ENCODE results near the gene TOMM40L.
"Not testable (repeated sequence)": the region's sequence is repeated elsewhere in the genome, so short reads cannot be mapped to it uniquely, and the experiment has no call there.

Gene TOMM40L

DNA sequence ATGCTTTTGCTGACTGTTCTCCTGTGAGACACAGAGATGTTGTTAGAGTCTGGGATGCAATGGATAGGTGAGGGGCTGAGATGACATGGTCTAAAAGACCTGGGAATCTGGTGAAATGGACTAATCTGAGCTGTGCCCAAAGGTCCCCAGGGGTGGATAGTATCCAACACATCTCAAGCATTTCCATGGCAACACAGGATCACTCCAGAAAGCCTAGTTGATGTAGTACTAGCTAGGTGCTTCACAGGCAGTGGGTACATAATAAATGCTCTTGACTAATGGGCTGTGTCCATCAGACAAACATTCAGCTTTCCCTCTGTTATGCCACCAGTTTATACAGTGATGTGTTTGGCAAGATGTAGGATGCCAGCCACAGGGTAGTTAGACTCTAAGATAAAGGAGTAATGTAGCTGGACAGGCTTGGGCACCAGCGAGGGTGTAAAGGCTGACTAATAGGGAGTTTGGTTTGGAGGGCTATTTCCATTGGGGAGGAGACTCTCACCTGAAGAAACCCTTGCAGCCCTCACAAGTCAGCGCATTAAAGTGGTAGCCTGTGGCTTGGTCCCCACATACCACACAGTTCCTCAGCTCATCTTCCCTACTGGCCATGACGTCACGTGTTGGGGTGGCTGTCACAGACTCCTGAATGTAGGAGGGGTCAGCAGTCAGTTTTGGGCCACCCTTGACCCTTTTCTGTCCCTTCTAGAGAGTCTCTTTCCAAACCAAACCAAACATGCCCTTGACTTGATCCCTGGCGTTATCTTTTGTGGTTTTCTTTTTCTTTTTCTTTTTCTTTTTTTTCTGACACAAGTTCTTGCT, 10.3 kb downstream of the TOMM40L start:
- Histone ChIP-seq H2BK15ac (replicated peaks; ENCODE audit: low read depth) (no peak overlapping the region), H2AK5ac (ENCODE audit: low read length) (no peak overlapping the region), H3K27me3 (ENCODE audit: insufficient read depth, low read length, poor library complexity) (no peaks in the 10 kb centered on the region), H3K4me2 (ENCODE audit: low read length) (no peak overlapping the region), H3K9ac (ENCODE audit: low read length) (no peak overlapping the region), H2BK120ac (ENCODE audit: low read depth, low read length) (no peak overlapping the region), H2BK5ac (ENCODE audit: low read length) (no peak overlapping the region), H3K4me1 (ENCODE audit: control insufficient read depth, low read depth, low read length) (no peaks in the 10 kb centered on the region), H3K4me3 (ENCODE audit: low read length) (no peak overlapping the region), H3K27ac (ENCODE audit: low read depth, low read length) (no peak overlapping the region), H3K18ac (ENCODE audit: low read length) (no peak overlapping the region), H3K23ac (ENCODE audit: low read length) (no peak overlapping the region), H4K8ac (ENCODE audit: low read depth, low read length) (no peak overlapping the region), H3K36me3 (ENCODE audit: control insufficient read depth, insufficient read depth, low read length) (no peaks in the 10 kb centered on the region), H4K5ac (ENCODE audit: low read length) (no peak overlapping the region), H3K56ac (ENCODE audit: low read length) (no peak overlapping the region), H3K79me1 (ENCODE audit: low read length) (no peaks in the 10 kb centered on the region), H3K4ac (ENCODE audit: low read depth, low read length) (no peak overlapping the region), H3K79me2 (ENCODE audit: control insufficient read depth, insufficient read depth, low read length) (no peaks in the 10 kb centered on the region)
- no peak for DNase-seq
- no CpG with 5 or more reads among the region's 5 CpGs for WGBS (ENCODE audit: extremely low coverage, insufficient coverage, low lambda C conversion rate)

DNA sequence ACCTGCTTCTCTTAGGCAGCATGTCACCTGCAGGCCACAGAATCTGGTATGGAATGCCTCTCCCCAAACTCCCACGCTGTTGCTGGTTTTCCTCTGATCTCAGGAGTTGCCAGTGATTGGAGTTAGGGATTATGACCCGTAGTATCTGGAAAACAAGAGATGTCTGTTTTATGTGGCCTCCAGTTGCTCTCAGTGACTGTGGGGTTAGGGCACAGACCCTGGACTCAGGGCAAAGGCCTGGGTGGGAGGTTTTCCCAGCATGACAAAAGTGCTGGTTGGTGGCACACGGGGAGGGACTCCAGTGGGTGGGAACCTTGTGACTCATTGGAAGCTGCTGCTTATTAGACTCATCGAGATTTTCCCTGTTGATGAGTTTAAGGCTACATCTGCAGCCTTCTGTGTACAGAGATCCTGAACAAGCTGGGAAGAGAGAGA, 12.2 kb downstream of the TOMM40L start, which contains the start of gene NR1I3:
TSS of gene NR1I3 (minus strand) at position 165 of the 435 bp plus-strand sequence. CDS start 1,638 bp downstream, outside the sequence.
- Histone ChIP-seq H2BK5ac (ENCODE audit: low read length) (no peak within 1 kb of the TSS), H3K9ac (ENCODE audit: low read length) (no peak within 1 kb of the TSS), H3K4me1 (ENCODE audit: control insufficient read depth, low read depth, low read length) (no peaks in the 10 kb centered on the region), H3K79me1 (ENCODE audit: low read length) (no peaks in the 10 kb centered on the region), H3K18ac (ENCODE audit: low read length) (no peak within 1 kb of the TSS), H3K27ac (ENCODE audit: low read depth, low read length) (no peak within 1 kb of the TSS), H2AK5ac (ENCODE audit: low read length) (no peak within 1 kb of the TSS), H2BK15ac (replicated peaks; ENCODE audit: low read depth) (no peak within 1 kb of the TSS), H3K4me2 (ENCODE audit: low read length) (no peak within 1 kb of the TSS), H3K79me2 (ENCODE audit: control insufficient read depth, insufficient read depth, low read length) (no peaks in the 10 kb centered on the region), H3K36me3 (ENCODE audit: control insufficient read depth, insufficient read depth, low read length) (no peaks in the 10 kb centered on the region), H4K5ac (ENCODE audit: low read length) (no peak within 1 kb of the TSS), H3K56ac (ENCODE audit: low read length) (no peak within 1 kb of the TSS), H3K4me3 (ENCODE audit: low read length) (no peak within 1 kb of the TSS), H3K4ac (ENCODE audit: low read depth, low read length) (no peak within 1 kb of the TSS), H2BK120ac (ENCODE audit: low read depth, low read length) (no peak within 1 kb of the TSS), H3K23ac (ENCODE audit: low read length) (no peak within 1 kb of the TSS), H4K8ac (ENCODE audit: low read depth, low read length) (no peak within 1 kb of the TSS), H3K27me3 (ENCODE audit: insufficient read depth, low read length, poor library complexity) (no peaks in the 10 kb centered on the region)
- DNase-seq = no peak
- WGBS (ENCODE audit: extremely low coverage, insufficient coverage, low lambda C conversion rate) = no CpG with 5 or more reads among the region's 4 CpGs

DNA sequence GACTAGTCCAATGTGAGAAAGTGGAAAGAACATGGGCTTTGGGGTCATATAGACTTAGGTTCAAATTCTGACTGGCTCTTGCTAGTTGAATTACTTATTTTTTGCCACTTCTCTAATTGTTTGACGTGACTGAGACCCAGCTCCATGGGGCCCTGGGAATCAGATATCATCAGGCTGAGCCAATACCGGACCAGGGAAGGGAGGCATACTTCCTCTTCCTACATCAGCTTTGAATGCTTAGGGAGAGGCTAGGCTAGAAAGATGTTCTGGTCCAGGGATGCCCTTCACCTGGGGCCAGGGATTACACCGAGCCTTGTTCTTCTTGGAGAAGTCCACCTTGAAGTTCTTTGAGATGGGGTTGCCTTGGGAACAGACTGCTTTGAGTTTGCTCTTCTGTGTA, 15.8 kb downstream of the TOMM40L start:
- WGBS (ENCODE audit: extremely low coverage, insufficient coverage, low lambda C conversion rate) = no CpG with 5 or more reads among the region's 3 CpGs
- no peak overlapping the region for H2BK5ac ChIP-seq (ENCODE audit: low read length)
- no peak overlapping the region for H2BK15ac ChIP-seq (replicated peaks; ENCODE audit: low read depth)

DNA sequence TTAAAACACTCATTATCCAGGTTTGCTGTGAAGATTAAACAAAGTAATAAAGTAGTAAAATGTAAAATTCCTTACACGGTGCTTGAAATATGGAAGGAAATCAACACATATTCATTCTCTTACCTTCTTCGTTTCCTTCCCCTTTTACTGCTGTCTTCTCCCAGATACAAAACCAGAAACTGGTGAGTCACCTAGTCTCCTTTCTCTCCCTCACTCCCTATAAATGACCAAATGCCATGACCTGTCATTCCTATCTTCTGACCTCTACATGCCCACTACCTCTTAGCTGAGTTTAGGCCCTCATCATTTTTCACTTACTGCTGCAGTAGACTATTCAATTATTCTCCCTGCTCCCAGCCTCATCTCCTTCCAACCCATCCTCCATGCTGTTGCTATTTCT, 16.5 kb downstream of the TOMM40L start:
- no peak overlapping the region for H3K4ac ChIP-seq (ENCODE audit: low read depth, low read length)
- no peaks in the 10 kb centered on the region for H3K4me1 ChIP-seq (ENCODE audit: control insufficient read depth, low read depth, low read length)
- H2BK120ac ChIP-seq (ENCODE audit: low read depth, low read length) = no peak overlapping the region
- no peak overlapping the region for H3K56ac ChIP-seq (ENCODE audit: low read length)
- H2AK5ac ChIP-seq (ENCODE audit: low read length) = no peak overlapping the region
- no peak overlapping the region for H3K4me3 ChIP-seq (ENCODE audit: low read length)
- no peaks in the 10 kb centered on the region for H3K79me2 ChIP-seq (ENCODE audit: control insufficient read depth, insufficient read depth, low read length)
- no peak overlapping the region for H4K8ac ChIP-seq (ENCODE audit: low read depth, low read length)
- no peaks in the 10 kb centered on the region for H3K36me3 ChIP-seq (ENCODE audit: control insufficient read depth, insufficient read depth, low read length)
- no peaks in the 10 kb centered on the region for H3K27me3 ChIP-seq (ENCODE audit: insufficient read depth, low read length, poor library complexity)
- H4K5ac ChIP-seq (ENCODE audit: low read length) = no peak overlapping the region
- H3K79me1 ChIP-seq (ENCODE audit: low read length) = no peaks in the 10 kb centered on the region
- H3K4me2 ChIP-seq (ENCODE audit: low read length) = no peak overlapping the region
- no peak overlapping the region for H3K9ac ChIP-seq (ENCODE audit: low read length)
- no CpG with 5 or more reads among the region's 2 CpGs for WGBS (ENCODE audit: extremely low coverage, insufficient coverage, low lambda C conversion rate)
- H2BK5ac ChIP-seq (ENCODE audit: low read length) = no peak overlapping the region
- no peak overlapping the region for H3K23ac ChIP-seq (ENCODE audit: low read length)
- H3K27ac ChIP-seq (ENCODE audit: low read depth, low read length) = no peak overlapping the region
- no peak overlapping the region for H2BK15ac ChIP-seq (replicated peaks; ENCODE audit: low read depth)
- no peak overlapping the region for H3K18ac ChIP-seq (ENCODE audit: low read length)
- no peak for DNase-seq

More for the DNA sequence above, 15.8 kb downstream of the TOMM40L start:
- Histone ChIP-seq H3K4me3 (ENCODE audit: low read length) (no peak overlapping the region), H3K18ac (ENCODE audit: low read length) (no peak overlapping the region), H3K79me2 (ENCODE audit: control insufficient read depth, insufficient read depth, low read length) (no peaks in the 10 kb centered on the region), H2BK120ac (ENCODE audit: low read depth, low read length) (no peak overlapping the region), H3K27ac (ENCODE audit: low read depth, low read length) (no peak overlapping the region), H3K4ac (ENCODE audit: low read depth, low read length) (no peak overlapping the region), H3K56ac (ENCODE audit: low read length) (no peak overlapping the region), H3K27me3 (ENCODE audit: insufficient read depth, low read length, poor library complexity) (no peaks in the 10 kb centered on the region), H3K4me1 (ENCODE audit: control insufficient read depth, low read depth, low read length) (no peaks in the 10 kb centered on the region), H4K5ac (ENCODE audit: low read length) (no peak overlapping the region), H3K9ac (ENCODE audit: low read length) (no peak overlapping the region), H3K23ac (ENCODE audit: low read length) (no peak overlapping the region), H4K8ac (ENCODE audit: low read depth, low read length) (no peak overlapping the region), H3K79me1 (ENCODE audit: low read length) (no peaks in the 10 kb centered on the region), H2AK5ac (ENCODE audit: low read length) (no peak overlapping the region), H3K36me3 (ENCODE audit: control insufficient read depth, insufficient read depth, low read length) (no peaks in the 10 kb centered on the region), H3K4me2 (ENCODE audit: low read length) (no peak overlapping the region)
- DNase-seq = no peak

DNA sequence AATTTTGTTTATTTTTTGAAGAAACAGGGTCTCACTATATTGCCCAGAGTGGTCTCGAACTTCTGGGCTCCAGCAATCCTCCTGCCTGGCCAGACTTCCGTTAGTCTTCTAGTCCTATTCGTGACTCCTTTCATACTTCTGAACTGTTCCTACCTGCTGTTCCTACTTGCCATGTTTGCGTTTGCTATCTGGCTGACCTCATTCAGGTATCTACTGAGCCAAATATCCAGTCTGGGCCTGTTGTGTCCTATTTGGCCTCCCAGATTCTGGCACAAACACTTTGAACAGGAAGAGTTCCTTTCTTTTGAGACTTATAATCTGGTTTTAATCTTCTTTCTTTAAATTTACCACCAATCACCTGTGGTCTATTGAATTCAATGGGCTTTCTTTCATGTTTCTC, 19.0 kb downstream of the TOMM40L start:
- no peak overlapping the region for H3K9ac ChIP-seq (ENCODE audit: low read length)
- H3K23ac ChIP-seq (ENCODE audit: low read length) = no peak overlapping the region
- no peaks in the 10 kb centered on the region for H3K27me3 ChIP-seq (ENCODE audit: insufficient read depth, low read length, poor library complexity)
- no peak overlapping the region for H3K4me3 ChIP-seq (ENCODE audit: low read length)
- H2BK15ac ChIP-seq (replicated peaks; ENCODE audit: low read depth) = no peak overlapping the region
- H2BK120ac ChIP-seq (ENCODE audit: low read depth, low read length) = no peak overlapping the region
- no peaks in the 10 kb centered on the region for H3K36me3 ChIP-seq (ENCODE audit: control insufficient read depth, insufficient read depth, low read length)
- H2BK5ac ChIP-seq (ENCODE audit: low read length) = no peak overlapping the region
- no CpG with 5 or more reads among the region's 4 CpGs for WGBS (ENCODE audit: extremely low coverage, insufficient coverage, low lambda C conversion rate)
- no peak overlapping the region for H4K5ac ChIP-seq (ENCODE audit: low read length)
- H2AK5ac ChIP-seq (ENCODE audit: low read length) = no peak overlapping the region
- H3K79me1 ChIP-seq (ENCODE audit: low read length) = no peaks in the 10 kb centered on the region
- H3K27ac ChIP-seq (ENCODE audit: low read depth, low read length) = no peak overlapping the region
- H3K56ac ChIP-seq (ENCODE audit: low read length) = no peak overlapping the region
- no peak overlapping the region for H3K4ac ChIP-seq (ENCODE audit: low read depth, low read length)
- H3K4me2 ChIP-seq (ENCODE audit: low read length) = no peak overlapping the region
- H3K4me1 ChIP-seq (ENCODE audit: control insufficient read depth, low read depth, low read length) = no peaks in the 10 kb centered on the region
- no peak overlapping the region for H3K18ac ChIP-seq (ENCODE audit: low read length)
- no peak for DNase-seq
- no peak overlapping the region for H4K8ac ChIP-seq (ENCODE audit: low read depth, low read length)
- no peaks in the 10 kb centered on the region for H3K79me2 ChIP-seq (ENCODE audit: control insufficient read depth, insufficient read depth, low read length)

DNA sequence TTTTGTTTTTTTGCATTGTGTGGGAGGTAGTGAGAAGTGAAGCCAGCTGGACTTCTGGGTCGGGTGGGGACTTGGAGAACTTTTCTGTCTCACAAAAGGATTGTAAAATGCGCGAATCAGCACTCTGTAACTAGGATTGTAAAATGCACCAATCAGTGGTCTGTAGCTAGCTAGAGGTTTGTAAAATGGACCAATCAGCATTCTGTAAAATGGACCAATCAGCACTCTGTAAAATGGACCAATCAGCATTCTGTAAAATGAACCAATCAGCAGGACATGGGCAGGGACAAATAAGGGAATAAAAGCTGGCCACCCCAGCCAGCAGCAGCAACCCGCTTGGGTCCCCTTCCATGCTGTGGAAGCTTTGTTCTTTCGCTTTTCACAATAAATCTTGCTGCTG, 24.2 kb downstream of the TOMM40L start:
- no CpG with 5 or more reads among the region's 5 CpGs for WGBS (ENCODE audit: extremely low coverage, insufficient coverage, low lambda C conversion rate)
- not testable (repeated sequence) for DNase-seq; H3K79me1 ChIP-seq (ENCODE audit: low read length); H3K23ac ChIP-seq (ENCODE audit: low read length); H4K8ac ChIP-seq (ENCODE audit: low read depth, low read length); H3K27ac ChIP-seq (ENCODE audit: low read depth, low read length); H2AK5ac ChIP-seq (ENCODE audit: low read length); H3K9ac ChIP-seq (ENCODE audit: low read length); H4K5ac ChIP-seq (ENCODE audit: low read length); H3K36me3 ChIP-seq (ENCODE audit: control insufficient read depth, insufficient read depth, low read length); H3K4me2 ChIP-seq (ENCODE audit: low read length); H3K79me2 ChIP-seq (ENCODE audit: control insufficient read depth, insufficient read depth, low read length); H3K56ac ChIP-seq (ENCODE audit: low read length); H3K4me1 ChIP-seq (ENCODE audit: control insufficient read depth, low read depth, low read length); H3K27me3 ChIP-seq (ENCODE audit: insufficient read depth, low read length, poor library complexity); H2BK15ac ChIP-seq (replicated peaks; ENCODE audit: low read depth); H3K4me3 ChIP-seq (ENCODE audit: low read length); H3K18ac ChIP-seq (ENCODE audit: low read length); H2BK120ac ChIP-seq (ENCODE audit: low read depth, low read length); H3K4ac ChIP-seq (ENCODE audit: low read depth, low read length); H2BK5ac ChIP-seq (ENCODE audit: low read length)

All from mesendoderm (in vitro differentiated cells).